Measurements from ENCODE around the gene STK32B. TPM values are rescaled to one million over a fixed set of nuclear protein-coding genes. Genes with fewer than 3 reads are reported as not detected.

The STK32B gene
- total RNA-seq, 1 experiment from 2014 or later, result 11.6 TPM

GRCh38 chr4:5337731-5338130 is 286.5 kb downstream of the STK32B start:
- Histone ChIP-seq H3K36me3 (ENCODE audit: control insufficient read depth, insufficient read depth, low read length) (no peaks in the 10 kb centered on the region), H3K27me3 (ENCODE audit: control insufficient read depth, insufficient read depth, low read length) (no peaks in the 10 kb centered on the region), H3K4me3 (ENCODE audit: low read depth in 2 of 2, low read length in 2 of 2) (no peak overlapping the region), H3K27ac (ENCODE audit: low read length) (no peak overlapping the region), H3K4me1 (ENCODE audit: control insufficient read depth, insufficient read depth, low read length) (no peaks in the 10 kb centered on the region), H3K9me3 (ENCODE audit: control insufficient read depth, insufficient read depth, low read depth, low read length) (no peaks in the 10 kb centered on the region)
- ChIA-PET CTCF (no interaction called here), POLR2A (no interaction called here)
- no peak for ATAC-seq
- no peak for DNase-seq (ENCODE audit: low read depth, low spot score)
- TF ChIP-seq REST (IDR thresholded peaks at IDR 0.05; ENCODE audit: insufficient read depth in 1 of 2, low read depth in 2 of 2, low read length in 1 of 2) (no peak), TCF7L2 (IDR thresholded peaks at IDR 0.05; ENCODE audit: low read depth, low read length) (no peak), POLR2AphosphoS5 (IDR thresholded peaks at IDR 0.05; ENCODE audit: low read depth, low read length) (no peak), CTCF (IDR thresholded peaks at IDR 0.05) (no peak), SIN3A (IDR thresholded peaks at IDR 0.05; ENCODE audit: borderline replicate concordance, insufficient read depth, low read depth, low read length) (no peak)
- intact Hi-C loops (cut with micrococcal nuclease; ENCODE audit: unreplicated experiment), result no loop called here
- in situ Hi-C loops (cut with HindIII; ENCODE audit: low pct_unique_long_range_greater_than_20kb, low sequenced_read_pairs), result no loop called here
- no TSS peak for BruUV-seq (replicated peaks)

GRCh38 chr4:5338531-5338930 is 287.3 kb downstream of the STK32B start:
- BruUV-seq (replicated peaks), result no TSS peak
- CTCF ChIA-PET, result no interaction called here

More at GRCh38 chr4:5338531-5338930, 287.3 kb downstream of the STK32B start:
- Histone ChIP-seq H3K4me1 (ENCODE audit: control insufficient read depth, insufficient read depth, low read length) (no peaks in the 10 kb centered on the region), H3K27ac (ENCODE audit: low read length) (no peak overlapping the region), H3K4me3 (ENCODE audit: low read depth in 2 of 2, low read length in 2 of 2) (no peak overlapping the region), H3K27me3 (ENCODE audit: control insufficient read depth, insufficient read depth, low read length) (no peaks in the 10 kb centered on the region), H3K9me3 (ENCODE audit: control insufficient read depth, insufficient read depth, low read depth, low read length) (no peaks in the 10 kb centered on the region), H3K36me3 (ENCODE audit: control insufficient read depth, insufficient read depth, low read length) (no peaks in the 10 kb centered on the region)
- ATAC-seq (no peak), DNase-seq (ENCODE audit: low read depth, low spot score) (no peak)
- TF ChIP-seq POLR2AphosphoS5 (IDR thresholded peaks at IDR 0.05; ENCODE audit: low read depth, low read length), result no peak
- no peak for TF ChIP-seq CTCF (IDR thresholded peaks at IDR 0.05)
- no peak for TF ChIP-seq SIN3A (IDR thresholded peaks at IDR 0.05; ENCODE audit: borderline replicate concordance, insufficient read depth, low read depth, low read length)
- TF ChIP-seq TCF7L2 (IDR thresholded peaks at IDR 0.05; ENCODE audit: low read depth, low read length), result no peak
- TF ChIP-seq REST (IDR thresholded peaks at IDR 0.05; ENCODE audit: insufficient read depth in 1 of 2, low read depth in 2 of 2, low read length in 1 of 2), result no peak
- POLR2A ChIA-PET, result no interaction called here
- intact Hi-C loops (cut with micrococcal nuclease; ENCODE audit: unreplicated experiment) (no loop called here), in situ Hi-C loops (cut with HindIII; ENCODE audit: low pct_unique_long_range_greater_than_20kb, low sequenced_read_pairs) (no loop called here)

All from Panc1 (cell line).